ENCODE results near the gene HIF1AN. TPM values are rescaled to one million over a fixed set of nuclear protein-coding genes. Genes with fewer than 3 reads are reported as not detected.

The HIF1AN gene
- 10 to 100 TPM; 39.0 to 42.1 TPM for total RNA-seq

GRCh38 chr10:100535715-100536353 is at the start of gene HIF1AN:
HIF1AN (plus strand) TSS chr10:100535943; CDS start chr10:100535959, 16 bp downstream.
- H3K4me3 Mint-ChIP-seq: no peak within 1 kb of the TSS
- H3K9me3 Mint-ChIP-seq: no peaks in the 10 kb centered on the region
- DNase-seq: peak; percentile 88
- peak within 1 kb of the TSS; percentile 38 for H3K27ac Mint-ChIP-seq
- H3K36me3 Mint-ChIP-seq: peaks cover 3% of the 10 kb centered on the region
- no peaks in the 10 kb centered on the region for H3K27me3 Mint-ChIP-seq
- peaks cover 28% of the 10 kb centered on the region for H3K4me1 Mint-ChIP-seq

- H3K4me1 Mint-ChIP-seq: peaks cover 4% of the 10 kb centered on the region
- no peak for DNase-seq
- H3K9me3 Mint-ChIP-seq: no peaks in the 10 kb centered on the region
- peaks cover 6% of the 10 kb centered on the region for H3K36me3 Mint-ChIP-seq
- no peaks in the 10 kb centered on the region for H3K27me3 Mint-ChIP-seq
- H3K27ac Mint-ChIP-seq: no peak overlapping the region
- no peak overlapping the region for H3K4me3 Mint-ChIP-seq
Measured at GRCh38 chr10:100487529-100487928, 48.2 kb upstream of the HIF1AN start.

GRCh38 chr10:100489396-100489795 is 46.3 kb upstream of the HIF1AN start:
- Mint-ChIP-seq H3K9me3 (no peaks in the 10 kb centered on the region), H3K36me3 (peaks cover 12% of the 10 kb centered on the region), H3K27me3 (no peaks in the 10 kb centered on the region), H3K4me1 (peaks cover 2% of the 10 kb centered on the region), H3K27ac (no peak overlapping the region), H3K4me3 (no peak overlapping the region)
- no peak for DNase-seq

GRCh38 chr10:100490531-100490930 is 45.2 kb upstream of the HIF1AN start:
- H3K36me3 Mint-ChIP-seq: peaks cover 15% of the 10 kb centered on the region
- DNase-seq: no peak
- H3K4me3 Mint-ChIP-seq: no peak overlapping the region
- no peak overlapping the region for H3K27ac Mint-ChIP-seq
- no peaks in the 10 kb centered on the region for H3K9me3 Mint-ChIP-seq
- no peaks in the 10 kb centered on the region for H3K27me3 Mint-ChIP-seq
- H3K4me1 Mint-ChIP-seq: peaks cover 2% of the 10 kb centered on the region

- Mint-ChIP-seq H3K27me3 (no peaks in the 10 kb centered on the region), H3K9me3 (no peaks in the 10 kb centered on the region), H3K4me1 (peaks cover 28% of the 10 kb centered on the region), H3K36me3 (peaks cover 32% of the 10 kb centered on the region), H3K27ac (peak overlapping the region; percentile 57), H3K4me3 (no peak overlapping the region)
- DNase-seq: peak; percentile 45
Measured at GRCh38 chr10:100496567-100496966, 39.2 kb upstream of the HIF1AN start.

- peaks cover 28% of the 10 kb centered on the region for H3K4me1 Mint-ChIP-seq
- H3K4me3 Mint-ChIP-seq: no peak overlapping the region
- DNase-seq: no peak
- no peaks in the 10 kb centered on the region for H3K9me3 Mint-ChIP-seq
- no peaks in the 10 kb centered on the region for H3K27me3 Mint-ChIP-seq
- H3K27ac Mint-ChIP-seq: no peak overlapping the region
- peaks cover 37% of the 10 kb centered on the region for H3K36me3 Mint-ChIP-seq
Measured at GRCh38 chr10:100498059-100498458, 37.7 kb upstream of the HIF1AN start.

GRCh38 chr10:100501423-100501822 is 34.3 kb upstream of the HIF1AN start:
- H3K4me1 Mint-ChIP-seq: peaks cover 22% of the 10 kb centered on the region
- H3K27me3 Mint-ChIP-seq: no peaks in the 10 kb centered on the region
- H3K27ac Mint-ChIP-seq: no peak overlapping the region
- H3K36me3 Mint-ChIP-seq: peaks cover 35% of the 10 kb centered on the region
- no peak overlapping the region for H3K4me3 Mint-ChIP-seq
- no peaks in the 10 kb centered on the region for H3K9me3 Mint-ChIP-seq
- no peak for DNase-seq

GRCh38 chr10:100502926-100503494 is 32.7 kb upstream of the HIF1AN start:
- Mint-ChIP-seq H3K36me3 (peaks cover 47% of the 10 kb centered on the region), H3K27me3 (no peaks in the 10 kb centered on the region), H3K4me1 (peaks cover 28% of the 10 kb centered on the region), H3K9me3 (no peaks in the 10 kb centered on the region), H3K27ac (no peak overlapping the region), H3K4me3 (no peak overlapping the region)
- no peak for DNase-seq

GRCh38 chr10:100504096-100504495 is 31.6 kb upstream of the HIF1AN start:
- no peak for DNase-seq
- H3K27ac Mint-ChIP-seq: no peak overlapping the region
- H3K27me3 Mint-ChIP-seq: no peaks in the 10 kb centered on the region
- H3K4me3 Mint-ChIP-seq: no peak overlapping the region
- peaks cover 47% of the 10 kb centered on the region for H3K36me3 Mint-ChIP-seq
- no peaks in the 10 kb centered on the region for H3K9me3 Mint-ChIP-seq
- peaks cover 32% of the 10 kb centered on the region for H3K4me1 Mint-ChIP-seq

- Mint-ChIP-seq H3K27me3 (no peaks in the 10 kb centered on the region), H3K27ac (no peak overlapping the region), H3K4me1 (peaks cover 40% of the 10 kb centered on the region), H3K36me3 (peaks cover 40% of the 10 kb centered on the region), H3K4me3 (no peak overlapping the region), H3K9me3 (no peaks in the 10 kb centered on the region)
- no peak for DNase-seq
Measured at GRCh38 chr10:100505164-100505563, 30.6 kb upstream of the HIF1AN start.

- H3K27me3 Mint-ChIP-seq: no peaks in the 10 kb centered on the region
- H3K9me3 Mint-ChIP-seq: no peaks in the 10 kb centered on the region
- peaks cover 55% of the 10 kb centered on the region for H3K4me1 Mint-ChIP-seq
- no peak for DNase-seq
- H3K27ac Mint-ChIP-seq: peak overlapping the region; percentile 42
- H3K4me3 Mint-ChIP-seq: peak overlapping the region; percentile 2
- H3K36me3 Mint-ChIP-seq: peaks cover 36% of the 10 kb centered on the region
Measured at GRCh38 chr10:100506596-100507356, 29.0 kb upstream of the HIF1AN start.

- no peak for DNase-seq
- Mint-ChIP-seq H3K4me1 (peaks cover 60% of the 10 kb centered on the region), H3K9me3 (no peaks in the 10 kb centered on the region), H3K4me3 (no peak overlapping the region), H3K27ac (peak overlapping the region; percentile 14), H3K36me3 (peaks cover 36% of the 10 kb centered on the region), H3K27me3 (no peaks in the 10 kb centered on the region)
Measured at GRCh38 chr10:100507357-100507732, 28.4 kb upstream of the HIF1AN start.

GRCh38 chr10:100508266-100508665 is 27.5 kb upstream of the HIF1AN start:
- Mint-ChIP-seq H3K9me3 (no peaks in the 10 kb centered on the region), H3K4me1 (peaks cover 67% of the 10 kb centered on the region), H3K27ac (peak overlapping the region; percentile 98), H3K36me3 (peaks cover 45% of the 10 kb centered on the region), H3K27me3 (no peaks in the 10 kb centered on the region), H3K4me3 (peak overlapping the region; percentile 74)
- DNase-seq: no peak

GRCh38 chr10:100508691-100509150 is 27.0 kb upstream of the HIF1AN start:
- peak overlapping the region; percentile 74 for H3K4me3 Mint-ChIP-seq
- H3K27me3 Mint-ChIP-seq: no peaks in the 10 kb centered on the region
- H3K27ac Mint-ChIP-seq: peak overlapping the region; percentile 98
- H3K36me3 Mint-ChIP-seq: peaks cover 47% of the 10 kb centered on the region
- H3K9me3 Mint-ChIP-seq: no peaks in the 10 kb centered on the region
- peak; percentile 43 for DNase-seq
- H3K4me1 Mint-ChIP-seq: peaks cover 67% of the 10 kb centered on the region

GRCh38 chr10:100509241-100509840 is 26.4 kb upstream of the HIF1AN start:
- Mint-ChIP-seq H3K27me3 (no peaks in the 10 kb centered on the region), H3K36me3 (peaks cover 54% of the 10 kb centered on the region), H3K4me1 (peaks cover 67% of the 10 kb centered on the region), H3K9me3 (no peaks in the 10 kb centered on the region), H3K27ac (peak overlapping the region; percentile 98), H3K4me3 (peak overlapping the region; percentile 74)
- peak; percentile 62 for DNase-seq

All from activated naive CD8-positive, alpha-beta T cell treated with anti-CD3 and anti-CD28 coated beads for 36 hours (primary cell).